HG02973 (cell line): ENCODE measurements around the gene TRUB1.

Experiments used
- ATAC-seq: cut with Tn5 transposase; IDR thresholded peaks from one replicate; pipeline ENCODE4 v1.9.1; 2021; ENCODE audit warnings: moderate library complexity; ENCODE audit not compliant: unreplicated experiment

Gene TRUB1

DNA sequence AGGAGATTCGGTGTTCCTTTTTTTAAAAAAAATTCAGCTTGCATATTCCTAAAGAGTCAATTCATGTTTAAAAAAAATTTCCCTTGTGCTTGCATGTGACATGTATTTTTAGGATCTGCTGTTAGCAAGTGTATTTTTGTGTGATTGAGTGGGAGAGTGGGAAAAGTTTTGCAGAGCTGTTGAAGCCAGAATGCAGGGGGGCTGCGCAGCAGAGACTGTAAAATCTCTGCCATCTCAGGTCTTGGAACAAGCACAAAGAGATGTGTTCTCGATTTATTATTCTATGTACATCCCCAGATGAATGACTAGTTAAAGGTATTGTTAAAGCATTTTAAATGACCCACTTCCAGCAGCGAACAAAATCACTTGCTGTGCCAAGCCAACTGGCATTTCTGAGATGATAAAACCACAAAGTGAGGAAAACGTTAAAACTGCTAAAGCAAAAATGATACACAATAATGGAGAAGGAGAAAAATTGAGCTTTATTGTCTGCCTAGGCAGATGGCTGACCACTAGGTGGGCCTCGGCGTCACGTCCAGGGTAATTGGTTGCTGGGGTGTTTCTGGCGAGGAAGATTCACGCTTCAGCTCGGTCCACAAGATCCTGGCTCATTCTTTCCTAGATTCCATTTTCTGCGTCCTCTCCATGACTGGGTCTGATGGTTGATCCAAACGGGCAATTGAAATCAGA is 88.2 kb downstream of the TRUB1 start:
- ATAC-seq: no peak

DNA sequence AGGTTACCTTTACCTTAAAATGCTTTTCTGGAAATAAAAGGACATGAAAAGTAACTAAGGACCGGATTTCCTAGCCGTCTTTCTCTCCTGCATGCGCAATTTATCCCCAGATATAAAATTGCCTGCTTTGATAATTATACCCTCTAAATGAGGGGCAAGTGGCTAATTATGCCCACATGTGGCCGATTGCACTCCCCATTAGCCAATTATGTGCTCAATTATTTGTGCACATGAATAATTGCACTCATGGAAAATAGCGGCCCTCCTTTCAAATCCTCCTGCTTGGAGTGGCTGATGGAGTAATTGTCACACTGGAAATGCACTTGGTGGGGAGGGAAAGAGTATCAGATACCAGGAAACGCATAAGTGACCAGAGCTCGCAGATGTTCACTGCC is 88.7 kb downstream of the TRUB1 start:
- ATAC-seq: no peak
